HFF-Myc (cell line): ENCODE results near the gene XIRP1.

ENCODE experiments used
- DNase-seq: peaks from one replicate; pipeline ENCODE4 v3.0.0-alpha.2; 2011; ENCODE audit warnings: low read depth; ENCODE audit errors: extremely low read depth
- H3K4me3 ChIP-seq: replicated peaks from 2 replicates; pipeline ENCODE4 v1.5.1; 2011; ENCODE audit warnings: low read depth, mild to moderate bottlenecking, control low read depth, low read length
- CTCF ChIP-seq: IDR thresholded peaks from 2 replicates; pipeline ENCODE4 v1.5.1; 2012; ENCODE audit warnings: mild to moderate bottlenecking, low read depth, low read length, control low read depth; ENCODE audit errors: missing control alignments

XIRP1 gene

GRCh38 chr3:39147711-39148434, 44.5 kb downstream of the XIRP1 start:
- peak overlapping the region; percentile 31 for H3K4me3 ChIP-seq
- no peak for TF ChIP-seq CTCF
- DNase-seq: peak; percentile 72

- no peak for TF ChIP-seq CTCF
- peak; percentile 91 for DNase-seq
- peak overlapping the region; percentile 31 for H3K4me3 ChIP-seq
Measured at GRCh38 chr3:39146611-39147591, 45.5 kb downstream of the XIRP1 start.

GRCh38 chr3:39146083-39146501, 46.3 kb downstream of the XIRP1 start:
- DNase-seq: no peak
- H3K4me3 ChIP-seq: no peak overlapping the region
- TF ChIP-seq CTCF: no peak

GRCh38 chr3:39144748-39145380, 47.5 kb downstream of the XIRP1 start:
- TF ChIP-seq CTCF: no peak
- no peak overlapping the region for H3K4me3 ChIP-seq
- no peak for DNase-seq

GRCh38 chr3:39144095-39144747, 48.2 kb downstream of the XIRP1 start:
- H3K4me3 ChIP-seq: no peak overlapping the region
- no peak for TF ChIP-seq CTCF
- no peak for DNase-seq

GRCh38 chr3:39143051-39143885, 49.1 kb downstream of the XIRP1 start:
- TF ChIP-seq CTCF: no peak
- no peak overlapping the region for H3K4me3 ChIP-seq
- DNase-seq: no peak
